HL-60 (cell line): ENCODE data around the gene COQ10B.

Experiments used
- DNase-seq, 2 experiments: peaks; one replicate each; pipeline ENCODE4 v3.0.0-alpha.2; 2010 to 2020; ENCODE audit warnings: low read depth in 1 of 2, low spot score in 1 of 2
- H3K27ac ChIP-seq: fragments of 250-450 bp; sonication (Bioruptor Pico); replicated peaks from 2 replicates; pipeline ENCODE4 v1.5.1; 2020; ENCODE audit warnings: mild to moderate bottlenecking, moderate library complexity
- H3K27me3 ChIP-seq: fragments of 250-450 bp; sonication (Bioruptor Pico); 2 replicates; pipeline ENCODE4 v1.5.1; 2021; ENCODE audit warnings: mild to moderate bottlenecking, moderate library complexity; ENCODE audit not compliant: insufficient read depth, poor library complexity, severe bottlenecking
- H3K4me3 ChIP-seq: replicated peaks from 2 replicates; pipeline ENCODE4 v1.5.1; 2011; ENCODE audit warnings: mild to moderate bottlenecking, control low read depth, low read length; ENCODE audit not compliant: insufficient read depth
- GABPA ChIP-seq: IDR thresholded peaks from 2 replicates; pipeline ENCODE4 v1.6.1; 2012; ENCODE audit warnings: low read depth
- POLR2AphosphoS5 ChIP-seq: IDR thresholded peaks from 2 replicates; pipeline ENCODE4 v1.6.1; 2012; ENCODE audit warnings: low read depth
- SPI1 ChIP-seq: IDR thresholded peaks from 2 replicates; pipeline ENCODE4 v1.6.1; 2012; ENCODE audit warnings: low read depth, mild to moderate bottlenecking, borderline replicate concordance
- TF ChIP-seq, protein P1 (sequence below): IDR thresholded peaks from one replicate; pipeline ENCODE4 v1.5.1; 2011; ENCODE audit warnings: low read length, control low read depth, inconsistent platforms; ENCODE audit not compliant: insufficient read depth
- TF ChIP-seq, protein P2 (sequence below): IDR thresholded peaks from 2 replicates; pipeline ENCODE4 v1.6.1; 2012; ENCODE audit warnings: low read depth; ENCODE audit not compliant: insufficient replicate concordance

The COQ10B gene

DNA sequence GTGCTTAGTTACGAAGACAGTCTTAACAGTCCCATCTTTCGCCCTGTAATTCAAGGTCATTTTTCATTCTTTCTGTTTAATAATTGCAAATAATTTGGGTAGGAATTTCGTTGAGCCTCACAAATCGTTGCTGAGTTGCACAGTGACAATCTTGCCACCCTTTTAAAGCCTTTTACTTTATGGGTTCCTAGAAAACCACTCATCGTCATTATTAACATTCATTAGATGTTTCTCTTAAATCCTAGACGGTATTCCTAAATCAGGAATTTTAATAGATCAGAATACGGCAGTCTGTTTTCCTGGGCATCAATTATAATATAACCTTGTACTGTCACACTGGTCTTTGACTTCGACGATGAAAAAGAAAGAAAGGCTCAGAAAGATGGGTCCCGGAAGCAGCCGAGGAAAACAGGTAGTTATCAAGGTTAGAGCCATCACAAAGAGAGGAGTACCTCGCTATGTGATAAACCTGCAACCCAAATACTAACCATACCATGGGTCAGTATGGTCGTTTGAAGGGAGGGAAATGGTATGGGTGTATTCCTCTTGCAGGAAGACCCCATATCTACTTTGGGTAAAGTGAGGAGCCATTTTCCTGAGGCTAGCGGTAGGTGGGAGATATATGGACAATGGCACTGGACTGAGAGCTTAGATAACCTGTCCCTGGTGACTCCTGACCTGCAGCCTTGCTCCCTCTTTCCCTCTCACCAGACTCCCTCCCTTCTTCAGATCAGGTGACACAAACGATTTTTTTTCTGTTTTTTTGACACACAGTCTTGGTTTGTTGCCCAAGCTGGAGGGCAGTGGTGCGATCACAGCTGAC lies 17.5 kb upstream of the COQ10B start:
- peak in 1 of 2 experiments; percentile 16 for DNase-seq
- peak overlapping the region; percentile 96 for H3K27ac ChIP-seq
- no peak for TF ChIP-seq SPI1
- no peak for TF ChIP-seq GABPA
- no peak for TF ChIP-seq POLR2AphosphoS5
- TF ChIP-seq, protein P1, sequence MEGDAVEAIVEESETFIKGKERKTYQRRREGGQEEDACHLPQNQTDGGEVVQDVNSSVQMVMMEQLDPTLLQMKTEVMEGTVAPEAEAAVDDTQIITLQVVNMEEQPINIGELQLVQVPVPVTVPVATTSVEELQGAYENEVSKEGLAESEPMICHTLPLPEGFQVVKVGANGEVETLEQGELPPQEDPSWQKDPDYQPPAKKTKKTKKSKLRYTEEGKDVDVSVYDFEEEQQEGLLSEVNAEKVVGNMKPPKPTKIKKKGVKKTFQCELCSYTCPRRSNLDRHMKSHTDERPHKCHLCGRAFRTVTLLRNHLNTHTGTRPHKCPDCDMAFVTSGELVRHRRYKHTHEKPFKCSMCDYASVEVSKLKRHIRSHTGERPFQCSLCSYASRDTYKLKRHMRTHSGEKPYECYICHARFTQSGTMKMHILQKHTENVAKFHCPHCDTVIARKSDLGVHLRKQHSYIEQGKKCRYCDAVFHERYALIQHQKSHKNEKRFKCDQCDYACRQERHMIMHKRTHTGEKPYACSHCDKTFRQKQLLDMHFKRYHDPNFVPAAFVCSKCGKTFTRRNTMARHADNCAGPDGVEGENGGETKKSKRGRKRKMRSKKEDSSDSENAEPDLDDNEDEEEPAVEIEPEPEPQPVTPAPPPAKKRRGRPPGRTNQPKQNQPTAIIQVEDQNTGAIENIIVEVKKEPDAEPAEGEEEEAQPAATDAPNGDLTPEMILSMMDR, result no peak
- TF ChIP-seq, protein P2, sequence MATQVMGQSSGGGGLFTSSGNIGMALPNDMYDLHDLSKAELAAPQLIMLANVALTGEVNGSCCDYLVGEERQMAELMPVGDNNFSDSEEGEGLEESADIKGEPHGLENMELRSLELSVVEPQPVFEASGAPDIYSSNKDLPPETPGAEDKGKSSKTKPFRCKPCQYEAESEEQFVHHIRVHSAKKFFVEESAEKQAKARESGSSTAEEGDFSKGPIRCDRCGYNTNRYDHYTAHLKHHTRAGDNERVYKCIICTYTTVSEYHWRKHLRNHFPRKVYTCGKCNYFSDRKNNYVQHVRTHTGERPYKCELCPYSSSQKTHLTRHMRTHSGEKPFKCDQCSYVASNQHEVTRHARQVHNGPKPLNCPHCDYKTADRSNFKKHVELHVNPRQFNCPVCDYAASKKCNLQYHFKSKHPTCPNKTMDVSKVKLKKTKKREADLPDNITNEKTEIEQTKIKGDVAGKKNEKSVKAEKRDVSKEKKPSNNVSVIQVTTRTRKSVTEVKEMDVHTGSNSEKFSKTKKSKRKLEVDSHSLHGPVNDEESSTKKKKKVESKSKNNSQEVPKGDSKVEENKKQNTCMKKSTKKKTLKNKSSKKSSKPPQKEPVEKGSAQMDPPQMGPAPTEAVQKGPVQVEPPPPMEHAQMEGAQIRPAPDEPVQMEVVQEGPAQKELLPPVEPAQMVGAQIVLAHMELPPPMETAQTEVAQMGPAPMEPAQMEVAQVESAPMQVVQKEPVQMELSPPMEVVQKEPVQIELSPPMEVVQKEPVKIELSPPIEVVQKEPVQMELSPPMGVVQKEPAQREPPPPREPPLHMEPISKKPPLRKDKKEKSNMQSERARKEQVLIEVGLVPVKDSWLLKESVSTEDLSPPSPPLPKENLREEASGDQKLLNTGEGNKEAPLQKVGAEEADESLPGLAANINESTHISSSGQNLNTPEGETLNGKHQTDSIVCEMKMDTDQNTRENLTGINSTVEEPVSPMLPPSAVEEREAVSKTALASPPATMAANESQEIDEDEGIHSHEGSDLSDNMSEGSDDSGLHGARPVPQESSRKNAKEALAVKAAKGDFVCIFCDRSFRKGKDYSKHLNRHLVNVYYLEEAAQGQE, result no peak

DNA sequence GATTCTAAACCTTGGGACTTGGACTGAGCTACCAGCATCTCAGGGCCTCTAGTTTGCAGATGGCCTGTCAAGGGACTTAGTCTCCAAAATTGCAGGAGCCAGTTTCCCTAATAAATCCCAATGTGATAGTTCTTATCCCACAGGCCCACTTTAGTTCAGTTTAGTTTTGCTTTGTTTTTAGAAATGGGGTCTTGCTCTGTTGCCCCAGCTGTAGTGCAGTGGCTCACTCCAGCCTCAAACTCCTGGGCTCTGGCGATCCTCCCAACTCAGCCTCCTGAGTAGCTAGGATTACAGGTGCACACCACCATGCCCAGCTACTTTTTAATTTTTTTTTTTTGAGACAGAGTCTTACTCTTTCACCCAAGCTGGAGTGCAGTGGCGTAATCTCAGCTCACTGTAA lies 16.0 kb upstream of the COQ10B start:
- TF ChIP-seq POLR2AphosphoS5 (no peak), GABPA (no peak), SPI1 (no peak)
- TF ChIP-seq, protein P2, result no peak
- TF ChIP-seq, protein P1, result no peak
- H3K4me3 ChIP-seq, result no peak overlapping the region
- no peaks in the 10 kb centered on the region for H3K27me3 ChIP-seq
- no peak for DNase-seq
- no peak overlapping the region for H3K27ac ChIP-seq

More for the DNA sequence above, 17.5 kb upstream of the COQ10B start:
- no peaks in the 10 kb centered on the region for H3K27me3 ChIP-seq
- H3K4me3 ChIP-seq, result peak overlapping the region; percentile 49

DNA sequence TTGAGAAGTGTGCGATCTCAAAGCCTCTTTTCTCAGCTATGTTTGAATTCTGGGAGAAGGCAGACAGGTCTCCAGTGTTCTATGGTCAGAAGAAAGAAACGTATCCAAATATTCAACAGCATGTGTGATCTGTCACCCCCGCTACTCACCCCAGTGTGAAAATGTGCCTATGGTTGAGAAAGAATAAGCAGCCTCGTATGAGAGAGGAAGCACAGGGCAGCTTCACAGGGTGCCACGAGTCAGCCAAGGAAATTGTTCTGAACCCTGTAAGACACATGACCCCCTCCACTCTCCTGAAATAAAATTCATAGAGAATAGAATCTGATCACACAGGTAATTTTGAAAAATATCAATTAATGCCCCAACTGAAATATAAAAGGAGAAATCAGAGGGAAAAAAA lies 10.5 kb upstream of the COQ10B start:
- DNase-seq, result peak in 1 of 2 experiments; percentile 62
- TF ChIP-seq POLR2AphosphoS5 (0 out of 2 replicates have a peak, but pooled peaks have one; percentile 21), GABPA (no peak), SPI1 (peak; percentile 47; the same call in 1 of the 2 replicates)
- TF ChIP-seq, protein P2, result no peak
- TF ChIP-seq, protein P1, result no peak
- Histone ChIP-seq H3K4me3 (no peak overlapping the region), H3K27ac (peak overlapping the region; percentile 13), H3K27me3 (no peaks in the 10 kb centered on the region)
